HFFc6 (cell line): ENCODE measurements around the gene ELMO1. TPM values are rescaled to one million over a fixed set of nuclear protein-coding genes. Genes with fewer than 3 reads are reported as not detected.

ENCODE experiments used
- DNase-seq: peaks from one replicate; pipeline ENCODE4 v3.0.0-alpha.2; 2018
- H3K27ac Mint-ChIP-seq: 2 replicates; pipeline ENCODE4 v1.8.0; 2020; ENCODE audit warnings: mild to moderate bottlenecking, mixed read lengths
- H3K27me3 Mint-ChIP-seq: 2 replicates; pipeline ENCODE4 v1.8.0; 2021; ENCODE audit warnings: mild to moderate bottlenecking, moderate library complexity, mixed read lengths; ENCODE audit not compliant: insufficient read depth
- H3K36me3 Mint-ChIP-seq: 2 replicates; pipeline ENCODE4 v1.8.0; 2021; ENCODE audit warnings: low read depth, mixed read lengths
- H3K4me1 Mint-ChIP-seq: 2 replicates; pipeline ENCODE4 v1.8.0; 2020; ENCODE audit warnings: low read depth, mixed read lengths
- H3K4me3 Mint-ChIP-seq: 2 replicates; pipeline ENCODE4 v1.8.0; 2020; ENCODE audit warnings: mild to moderate bottlenecking, moderate library complexity, mixed read lengths
- H3K9me3 Mint-ChIP-seq: 2 replicates; pipeline ENCODE4 v1.8.0; 2020; ENCODE audit warnings: mild to moderate bottlenecking, mixed read lengths
- total RNA-seq, 6 experiments: library from RNA; stranded (reverse); fragmentation: NEBNext Ultra II Directional; extraction: Animal tissue kit (Norgen Biotek cat#: 25700); gene quantifications; 2 replicates in 1 of 6; 3 replicates in 5 of 6; pipeline ENCODE4 v1.2.3, GENCODE V29; 2021
- TF ChIP-seq, protein P1 (sequence below): fragments of 200-600 bp; sonication (generic); IDR thresholded peaks from 2 replicates; pipeline ENCODE4 v1.5.0; 2021; ENCODE audit warnings: antibody characterized with exemption, mild to moderate bottlenecking

ELMO1 gene
- total RNA-seq, 6 experiments from 2014 or later, result not detected

DNA sequence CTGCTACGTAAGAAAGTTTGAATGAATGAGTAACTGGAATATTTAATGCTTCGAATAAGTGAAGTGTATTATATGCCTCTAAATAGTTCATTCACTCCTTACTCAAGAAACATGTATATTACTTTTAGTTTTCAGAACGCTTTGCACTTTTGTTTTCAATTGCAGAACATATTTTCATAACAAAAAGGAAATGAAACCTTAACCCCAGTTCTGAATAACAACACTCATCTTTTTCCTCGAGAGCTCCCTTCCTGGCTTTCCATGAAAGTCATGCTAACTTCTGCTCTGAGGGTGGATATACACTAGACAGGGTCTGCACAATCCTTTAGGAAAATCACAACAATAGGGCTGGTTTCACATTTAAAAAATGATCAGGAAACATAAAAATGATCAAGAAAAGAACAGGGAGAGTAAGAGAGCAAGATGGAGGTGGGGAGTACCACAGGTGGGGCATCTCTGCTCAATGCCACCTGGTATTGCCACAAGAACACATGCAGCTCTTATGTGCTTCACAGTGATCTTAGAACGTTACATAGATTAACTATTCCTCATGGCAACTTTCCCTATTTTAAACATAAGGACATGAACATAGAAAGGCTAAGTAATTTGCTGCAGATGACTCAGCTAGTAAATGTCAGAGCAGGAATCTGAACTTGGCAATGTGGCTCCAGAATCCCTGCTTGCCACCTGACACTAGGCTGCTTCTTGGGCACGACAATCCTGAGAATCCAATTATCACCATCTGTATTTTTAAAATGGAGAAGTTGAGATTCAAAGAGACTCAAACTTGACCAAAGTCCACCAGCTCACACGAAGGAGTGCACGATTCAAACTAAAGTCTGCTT lies 504.9 kb downstream of the ELMO1 start:
- no peaks in the 10 kb centered on the region; the same call in 1 of the 2 replicates for H3K27me3 Mint-ChIP-seq
- TF ChIP-seq, protein P1, sequence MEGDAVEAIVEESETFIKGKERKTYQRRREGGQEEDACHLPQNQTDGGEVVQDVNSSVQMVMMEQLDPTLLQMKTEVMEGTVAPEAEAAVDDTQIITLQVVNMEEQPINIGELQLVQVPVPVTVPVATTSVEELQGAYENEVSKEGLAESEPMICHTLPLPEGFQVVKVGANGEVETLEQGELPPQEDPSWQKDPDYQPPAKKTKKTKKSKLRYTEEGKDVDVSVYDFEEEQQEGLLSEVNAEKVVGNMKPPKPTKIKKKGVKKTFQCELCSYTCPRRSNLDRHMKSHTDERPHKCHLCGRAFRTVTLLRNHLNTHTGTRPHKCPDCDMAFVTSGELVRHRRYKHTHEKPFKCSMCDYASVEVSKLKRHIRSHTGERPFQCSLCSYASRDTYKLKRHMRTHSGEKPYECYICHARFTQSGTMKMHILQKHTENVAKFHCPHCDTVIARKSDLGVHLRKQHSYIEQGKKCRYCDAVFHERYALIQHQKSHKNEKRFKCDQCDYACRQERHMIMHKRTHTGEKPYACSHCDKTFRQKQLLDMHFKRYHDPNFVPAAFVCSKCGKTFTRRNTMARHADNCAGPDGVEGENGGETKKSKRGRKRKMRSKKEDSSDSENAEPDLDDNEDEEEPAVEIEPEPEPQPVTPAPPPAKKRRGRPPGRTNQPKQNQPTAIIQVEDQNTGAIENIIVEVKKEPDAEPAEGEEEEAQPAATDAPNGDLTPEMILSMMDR, result no peak
- peaks cover 36% of the 10 kb centered on the region for H3K9me3 Mint-ChIP-seq
- no peak overlapping the region for H3K4me3 Mint-ChIP-seq
- H3K36me3 Mint-ChIP-seq, result no peaks in the 10 kb centered on the region; the same call in 1 of the 2 replicates
- H3K4me1 Mint-ChIP-seq, result no peaks in the 10 kb centered on the region
- H3K27ac Mint-ChIP-seq, result no peak overlapping the region
- no peak for DNase-seq

DNA sequence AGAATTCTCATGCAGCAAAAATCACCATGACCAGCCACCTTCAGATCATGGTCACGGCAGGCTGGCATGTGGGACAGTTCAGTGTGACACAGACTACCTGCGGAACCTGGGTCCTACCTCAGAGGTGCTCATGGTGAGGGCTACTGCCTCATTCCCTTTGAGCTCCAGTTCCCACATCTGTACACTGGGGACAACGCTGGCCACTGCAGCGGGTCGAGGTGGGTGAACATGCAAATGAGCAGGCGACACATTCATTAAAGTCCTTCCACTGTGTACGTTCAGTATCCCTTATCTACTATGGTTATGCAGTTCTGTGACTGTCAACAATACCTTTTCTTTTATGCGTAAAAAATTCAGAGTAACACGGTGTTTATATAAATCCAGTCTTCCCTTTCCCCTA lies 505.7 kb downstream of the ELMO1 start:
- TF ChIP-seq, protein P1, result no peak
- Mint-ChIP-seq H3K9me3 (peaks cover 44% of the 10 kb centered on the region), H3K4me1 (no peaks in the 10 kb centered on the region), H3K27ac (no peak overlapping the region), H3K27me3 (no peaks in the 10 kb centered on the region; the same call in 1 of the 2 replicates), H3K4me3 (no peak overlapping the region), H3K36me3 (no peaks in the 10 kb centered on the region; the same call in 1 of the 2 replicates)
- DNase-seq, result no peak

DNA sequence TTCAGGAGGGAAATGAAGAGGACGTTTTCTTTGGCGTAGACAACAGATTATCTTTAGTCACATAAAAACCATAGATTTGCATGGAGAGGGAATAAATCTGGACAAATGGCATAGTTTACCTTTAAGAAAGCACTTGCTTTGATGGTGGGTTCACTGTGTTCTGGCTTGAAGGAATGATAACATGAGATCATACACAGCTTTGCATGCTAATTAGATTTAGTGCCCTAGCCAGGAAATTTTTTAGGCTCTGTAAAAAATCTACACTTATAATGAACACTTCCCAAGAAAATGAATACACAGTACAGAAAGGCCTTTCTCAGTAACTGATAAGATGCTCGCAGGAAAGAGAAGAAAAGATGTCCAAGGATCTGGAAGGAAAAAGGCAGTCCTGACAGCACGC lies 506.1 kb downstream of the ELMO1 start:
- Mint-ChIP-seq H3K4me3 (no peak overlapping the region), H3K27ac (no peak overlapping the region), H3K4me1 (no peaks in the 10 kb centered on the region), H3K36me3 (no peaks in the 10 kb centered on the region; the same call in 1 of the 2 replicates), H3K9me3 (peaks cover 48% of the 10 kb centered on the region), H3K27me3 (no peaks in the 10 kb centered on the region; the same call in 1 of the 2 replicates)
- no peak for DNase-seq
- TF ChIP-seq, protein P1, result no peak

DNA sequence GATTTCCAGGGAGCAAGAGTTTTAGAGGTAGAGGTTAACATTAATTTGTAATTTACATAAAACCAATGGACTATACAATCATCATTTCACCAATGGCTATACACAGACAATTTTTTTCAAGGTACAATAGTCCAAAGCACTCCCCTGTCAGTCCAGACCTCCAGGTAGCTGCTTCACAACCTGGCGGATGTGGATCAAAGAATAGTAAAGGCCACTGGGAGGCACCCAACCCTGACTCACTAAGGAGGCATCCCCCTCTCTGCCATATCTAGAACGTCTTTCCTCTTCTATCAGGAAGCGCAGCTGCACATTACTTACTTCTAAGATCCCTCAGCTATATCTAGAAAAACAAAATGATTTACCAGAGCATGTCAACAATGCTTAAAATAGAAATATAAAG lies 506.6 kb downstream of the ELMO1 start:
- no peak for DNase-seq
- peaks cover 53% of the 10 kb centered on the region for H3K9me3 Mint-ChIP-seq
- no peaks in the 10 kb centered on the region; the same call in 1 of the 2 replicates for H3K36me3 Mint-ChIP-seq
- no peaks in the 10 kb centered on the region; the same call in 1 of the 2 replicates for H3K27me3 Mint-ChIP-seq
- TF ChIP-seq, protein P1, result no peak
- no peaks in the 10 kb centered on the region for H3K4me1 Mint-ChIP-seq
- no peak overlapping the region for H3K27ac Mint-ChIP-seq
- H3K4me3 Mint-ChIP-seq, result no peak overlapping the region

DNA sequence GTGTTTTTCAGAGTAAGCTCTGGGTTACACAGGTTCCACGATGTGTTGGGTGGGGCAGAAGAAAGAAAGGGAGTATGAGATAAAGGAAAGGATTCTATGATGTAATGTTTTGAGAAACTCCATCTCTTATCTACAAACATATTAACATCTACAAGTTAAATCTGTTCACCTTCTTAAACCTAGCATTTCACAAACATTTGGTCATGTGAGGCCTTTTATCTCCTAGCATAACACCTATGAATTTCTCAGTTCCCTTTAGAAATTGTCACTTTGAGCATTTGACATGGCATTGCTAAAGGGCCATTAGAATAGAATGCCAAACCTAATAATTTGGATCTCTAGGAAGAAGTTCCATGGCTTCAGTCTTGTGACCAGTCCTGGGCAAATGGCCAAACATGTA lies 507.3 kb downstream of the ELMO1 start:
- Mint-ChIP-seq H3K4me1 (no peaks in the 10 kb centered on the region), H3K36me3 (no peaks in the 10 kb centered on the region; the same call in none of the 2 replicates), H3K27ac (no peak overlapping the region), H3K9me3 (peaks cover 55% of the 10 kb centered on the region), H3K4me3 (no peak overlapping the region), H3K27me3 (no peaks in the 10 kb centered on the region)
- TF ChIP-seq, protein P1, result no peak
- DNase-seq, result no peak
